ENCODE measurements around the gene MYO7A. TPM values are rescaled to one million over a fixed set of nuclear protein-coding genes. Genes with fewer than 3 reads are reported as not detected.

Gene MYO7A
- total and polyA plus RNA-seq, 2 experiments from 2014 or later = 1.8 to 5.4 TPM

DNA sequence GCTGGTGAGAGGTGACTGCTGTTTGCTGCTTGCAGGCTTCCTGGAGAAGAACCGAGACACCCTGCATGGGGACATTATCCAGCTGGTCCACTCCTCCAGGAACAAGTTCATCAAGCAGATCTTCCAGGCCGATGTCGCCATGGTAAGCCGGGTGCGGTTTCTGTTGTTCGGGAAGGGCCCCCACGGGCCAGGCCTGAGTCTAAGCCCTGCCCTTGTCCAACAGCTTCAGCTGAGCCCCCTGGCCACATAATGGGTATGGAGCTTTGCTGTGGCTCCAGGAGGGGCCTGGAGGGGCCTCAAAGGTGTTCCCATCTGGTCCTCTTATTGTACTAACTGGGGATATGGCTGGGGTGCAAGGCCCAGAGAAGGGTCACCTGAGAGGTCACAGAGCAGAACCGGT is 38.0 kb downstream of the MYO7A start (continued):
- TF ChIP-seq, protein P1, sequence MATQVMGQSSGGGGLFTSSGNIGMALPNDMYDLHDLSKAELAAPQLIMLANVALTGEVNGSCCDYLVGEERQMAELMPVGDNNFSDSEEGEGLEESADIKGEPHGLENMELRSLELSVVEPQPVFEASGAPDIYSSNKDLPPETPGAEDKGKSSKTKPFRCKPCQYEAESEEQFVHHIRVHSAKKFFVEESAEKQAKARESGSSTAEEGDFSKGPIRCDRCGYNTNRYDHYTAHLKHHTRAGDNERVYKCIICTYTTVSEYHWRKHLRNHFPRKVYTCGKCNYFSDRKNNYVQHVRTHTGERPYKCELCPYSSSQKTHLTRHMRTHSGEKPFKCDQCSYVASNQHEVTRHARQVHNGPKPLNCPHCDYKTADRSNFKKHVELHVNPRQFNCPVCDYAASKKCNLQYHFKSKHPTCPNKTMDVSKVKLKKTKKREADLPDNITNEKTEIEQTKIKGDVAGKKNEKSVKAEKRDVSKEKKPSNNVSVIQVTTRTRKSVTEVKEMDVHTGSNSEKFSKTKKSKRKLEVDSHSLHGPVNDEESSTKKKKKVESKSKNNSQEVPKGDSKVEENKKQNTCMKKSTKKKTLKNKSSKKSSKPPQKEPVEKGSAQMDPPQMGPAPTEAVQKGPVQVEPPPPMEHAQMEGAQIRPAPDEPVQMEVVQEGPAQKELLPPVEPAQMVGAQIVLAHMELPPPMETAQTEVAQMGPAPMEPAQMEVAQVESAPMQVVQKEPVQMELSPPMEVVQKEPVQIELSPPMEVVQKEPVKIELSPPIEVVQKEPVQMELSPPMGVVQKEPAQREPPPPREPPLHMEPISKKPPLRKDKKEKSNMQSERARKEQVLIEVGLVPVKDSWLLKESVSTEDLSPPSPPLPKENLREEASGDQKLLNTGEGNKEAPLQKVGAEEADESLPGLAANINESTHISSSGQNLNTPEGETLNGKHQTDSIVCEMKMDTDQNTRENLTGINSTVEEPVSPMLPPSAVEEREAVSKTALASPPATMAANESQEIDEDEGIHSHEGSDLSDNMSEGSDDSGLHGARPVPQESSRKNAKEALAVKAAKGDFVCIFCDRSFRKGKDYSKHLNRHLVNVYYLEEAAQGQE (IDR thresholded peaks at IDR 0.05; ENCODE audit: unreplicated experiment) = no peak
- TF ChIP-seq STAT1 (IDR thresholded peaks at IDR 0.05; ENCODE audit: unreplicated experiment) = no peak

DNA sequence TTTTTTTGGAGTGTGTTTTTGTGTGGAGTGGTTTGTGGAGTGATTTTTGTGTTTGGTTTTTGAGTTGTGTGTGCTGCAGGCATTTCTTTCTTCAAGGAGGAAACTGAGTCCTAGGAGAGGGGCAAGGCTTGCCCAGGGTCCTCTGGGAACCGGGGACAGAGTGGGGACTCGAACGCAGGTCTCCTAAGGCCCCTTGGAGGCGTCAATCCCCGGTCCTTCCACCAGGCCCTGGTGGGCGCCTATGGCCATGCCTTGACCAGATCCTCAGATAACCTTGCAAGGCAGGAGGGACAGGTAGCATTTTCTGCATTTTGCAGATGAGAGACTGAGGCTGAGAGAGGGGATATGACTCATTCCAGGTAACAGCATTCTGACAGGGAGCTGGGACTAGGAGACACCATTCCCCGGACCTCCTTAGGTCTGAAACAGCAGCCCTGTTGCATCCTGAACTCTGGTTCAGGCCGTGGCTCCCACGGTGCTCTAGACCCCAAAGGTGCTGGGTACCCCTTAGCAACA is 39.1 kb downstream of the MYO7A start:
- peaks cover 3% of the 10 kb centered on the region for H3K27me3 Mint-ChIP-seq (ENCODE audit: insufficient read depth, low read depth, poor library complexity)
- DNase-seq (ENCODE audit: low spot score) (no peak), ATAC-seq (no peak)
- Histone ChIP-seq H3K9me2 (ENCODE audit: insufficient read depth) (no peaks in the 10 kb centered on the region), H3K27me3 (ENCODE audit: insufficient read depth) (no peaks in the 10 kb centered on the region), H3K4me1 (ENCODE audit: insufficient read depth) (peaks cover 17% of the 10 kb centered on the region), H3K27ac (ENCODE audit: low read depth) (no peak overlapping the region), H4K20me1 (replicated peaks; ENCODE audit: insufficient read depth) (no peaks in the 10 kb centered on the region), H3K4me2 (no peak overlapping the region), H3K4me3 (no peak overlapping the region), H3K79me2 (replicated peaks; ENCODE audit: insufficient read depth) (no peaks in the 10 kb centered on the region), H3F3A (replicated peaks; ENCODE audit: low read depth) (no peaks in the 10 kb centered on the region), H2AFZ (no peak overlapping the region), H3K36me3 (ENCODE audit: insufficient read depth) (no peaks in the 10 kb centered on the region)
- H3K36me3 Mint-ChIP-seq (ENCODE audit: low read depth) = no peaks in the 10 kb centered on the region; the same call in 2 of the 3 replicates
- H3K4me3 Mint-ChIP-seq = no peak overlapping the region
- H3K4me1 Mint-ChIP-seq = peaks cover 28% of the 10 kb centered on the region
- no peak overlapping the region for H3K27ac Mint-ChIP-seq
- TF ChIP-seq EZH2 (IDR thresholded peaks at IDR 0.05; ENCODE audit: low read depth, unreplicated experiment) = no peak
- TF ChIP-seq, protein P2, sequence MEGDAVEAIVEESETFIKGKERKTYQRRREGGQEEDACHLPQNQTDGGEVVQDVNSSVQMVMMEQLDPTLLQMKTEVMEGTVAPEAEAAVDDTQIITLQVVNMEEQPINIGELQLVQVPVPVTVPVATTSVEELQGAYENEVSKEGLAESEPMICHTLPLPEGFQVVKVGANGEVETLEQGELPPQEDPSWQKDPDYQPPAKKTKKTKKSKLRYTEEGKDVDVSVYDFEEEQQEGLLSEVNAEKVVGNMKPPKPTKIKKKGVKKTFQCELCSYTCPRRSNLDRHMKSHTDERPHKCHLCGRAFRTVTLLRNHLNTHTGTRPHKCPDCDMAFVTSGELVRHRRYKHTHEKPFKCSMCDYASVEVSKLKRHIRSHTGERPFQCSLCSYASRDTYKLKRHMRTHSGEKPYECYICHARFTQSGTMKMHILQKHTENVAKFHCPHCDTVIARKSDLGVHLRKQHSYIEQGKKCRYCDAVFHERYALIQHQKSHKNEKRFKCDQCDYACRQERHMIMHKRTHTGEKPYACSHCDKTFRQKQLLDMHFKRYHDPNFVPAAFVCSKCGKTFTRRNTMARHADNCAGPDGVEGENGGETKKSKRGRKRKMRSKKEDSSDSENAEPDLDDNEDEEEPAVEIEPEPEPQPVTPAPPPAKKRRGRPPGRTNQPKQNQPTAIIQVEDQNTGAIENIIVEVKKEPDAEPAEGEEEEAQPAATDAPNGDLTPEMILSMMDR (conservative IDR thresholded peaks at IDR 0.05; ENCODE audit: low read depth in 2 of 2) = no peak
- no peak for TF ChIP-seq CREB1 (CRISPR knock-in tag; IDR thresholded peaks at IDR 0.05; ENCODE audit: low read depth)
- TF ChIP-seq NANOG (IDR thresholded peaks at IDR 0.05; ENCODE audit: borderline replicate concordance) = no peak
- TF ChIP-seq ZNF331 (CRISPR knock-in tag; IDR thresholded peaks at IDR 0.05; ENCODE audit: low read depth) = no peak
- TF ChIP-seq, protein P3, sequence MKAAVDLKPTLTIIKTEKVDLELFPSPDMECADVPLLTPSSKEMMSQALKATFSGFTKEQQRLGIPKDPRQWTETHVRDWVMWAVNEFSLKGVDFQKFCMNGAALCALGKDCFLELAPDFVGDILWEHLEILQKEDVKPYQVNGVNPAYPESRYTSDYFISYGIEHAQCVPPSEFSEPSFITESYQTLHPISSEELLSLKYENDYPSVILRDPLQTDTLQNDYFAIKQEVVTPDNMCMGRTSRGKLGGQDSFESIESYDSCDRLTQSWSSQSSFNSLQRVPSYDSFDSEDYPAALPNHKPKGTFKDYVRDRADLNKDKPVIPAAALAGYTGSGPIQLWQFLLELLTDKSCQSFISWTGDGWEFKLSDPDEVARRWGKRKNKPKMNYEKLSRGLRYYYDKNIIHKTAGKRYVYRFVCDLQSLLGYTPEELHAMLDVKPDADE (IDR thresholded peaks at IDR 0.05) = no peak
- no peak for TF ChIP-seq ZNF114 (CRISPR knock-in tag; IDR thresholded peaks at IDR 0.05)
- TF ChIP-seq, protein P4, sequence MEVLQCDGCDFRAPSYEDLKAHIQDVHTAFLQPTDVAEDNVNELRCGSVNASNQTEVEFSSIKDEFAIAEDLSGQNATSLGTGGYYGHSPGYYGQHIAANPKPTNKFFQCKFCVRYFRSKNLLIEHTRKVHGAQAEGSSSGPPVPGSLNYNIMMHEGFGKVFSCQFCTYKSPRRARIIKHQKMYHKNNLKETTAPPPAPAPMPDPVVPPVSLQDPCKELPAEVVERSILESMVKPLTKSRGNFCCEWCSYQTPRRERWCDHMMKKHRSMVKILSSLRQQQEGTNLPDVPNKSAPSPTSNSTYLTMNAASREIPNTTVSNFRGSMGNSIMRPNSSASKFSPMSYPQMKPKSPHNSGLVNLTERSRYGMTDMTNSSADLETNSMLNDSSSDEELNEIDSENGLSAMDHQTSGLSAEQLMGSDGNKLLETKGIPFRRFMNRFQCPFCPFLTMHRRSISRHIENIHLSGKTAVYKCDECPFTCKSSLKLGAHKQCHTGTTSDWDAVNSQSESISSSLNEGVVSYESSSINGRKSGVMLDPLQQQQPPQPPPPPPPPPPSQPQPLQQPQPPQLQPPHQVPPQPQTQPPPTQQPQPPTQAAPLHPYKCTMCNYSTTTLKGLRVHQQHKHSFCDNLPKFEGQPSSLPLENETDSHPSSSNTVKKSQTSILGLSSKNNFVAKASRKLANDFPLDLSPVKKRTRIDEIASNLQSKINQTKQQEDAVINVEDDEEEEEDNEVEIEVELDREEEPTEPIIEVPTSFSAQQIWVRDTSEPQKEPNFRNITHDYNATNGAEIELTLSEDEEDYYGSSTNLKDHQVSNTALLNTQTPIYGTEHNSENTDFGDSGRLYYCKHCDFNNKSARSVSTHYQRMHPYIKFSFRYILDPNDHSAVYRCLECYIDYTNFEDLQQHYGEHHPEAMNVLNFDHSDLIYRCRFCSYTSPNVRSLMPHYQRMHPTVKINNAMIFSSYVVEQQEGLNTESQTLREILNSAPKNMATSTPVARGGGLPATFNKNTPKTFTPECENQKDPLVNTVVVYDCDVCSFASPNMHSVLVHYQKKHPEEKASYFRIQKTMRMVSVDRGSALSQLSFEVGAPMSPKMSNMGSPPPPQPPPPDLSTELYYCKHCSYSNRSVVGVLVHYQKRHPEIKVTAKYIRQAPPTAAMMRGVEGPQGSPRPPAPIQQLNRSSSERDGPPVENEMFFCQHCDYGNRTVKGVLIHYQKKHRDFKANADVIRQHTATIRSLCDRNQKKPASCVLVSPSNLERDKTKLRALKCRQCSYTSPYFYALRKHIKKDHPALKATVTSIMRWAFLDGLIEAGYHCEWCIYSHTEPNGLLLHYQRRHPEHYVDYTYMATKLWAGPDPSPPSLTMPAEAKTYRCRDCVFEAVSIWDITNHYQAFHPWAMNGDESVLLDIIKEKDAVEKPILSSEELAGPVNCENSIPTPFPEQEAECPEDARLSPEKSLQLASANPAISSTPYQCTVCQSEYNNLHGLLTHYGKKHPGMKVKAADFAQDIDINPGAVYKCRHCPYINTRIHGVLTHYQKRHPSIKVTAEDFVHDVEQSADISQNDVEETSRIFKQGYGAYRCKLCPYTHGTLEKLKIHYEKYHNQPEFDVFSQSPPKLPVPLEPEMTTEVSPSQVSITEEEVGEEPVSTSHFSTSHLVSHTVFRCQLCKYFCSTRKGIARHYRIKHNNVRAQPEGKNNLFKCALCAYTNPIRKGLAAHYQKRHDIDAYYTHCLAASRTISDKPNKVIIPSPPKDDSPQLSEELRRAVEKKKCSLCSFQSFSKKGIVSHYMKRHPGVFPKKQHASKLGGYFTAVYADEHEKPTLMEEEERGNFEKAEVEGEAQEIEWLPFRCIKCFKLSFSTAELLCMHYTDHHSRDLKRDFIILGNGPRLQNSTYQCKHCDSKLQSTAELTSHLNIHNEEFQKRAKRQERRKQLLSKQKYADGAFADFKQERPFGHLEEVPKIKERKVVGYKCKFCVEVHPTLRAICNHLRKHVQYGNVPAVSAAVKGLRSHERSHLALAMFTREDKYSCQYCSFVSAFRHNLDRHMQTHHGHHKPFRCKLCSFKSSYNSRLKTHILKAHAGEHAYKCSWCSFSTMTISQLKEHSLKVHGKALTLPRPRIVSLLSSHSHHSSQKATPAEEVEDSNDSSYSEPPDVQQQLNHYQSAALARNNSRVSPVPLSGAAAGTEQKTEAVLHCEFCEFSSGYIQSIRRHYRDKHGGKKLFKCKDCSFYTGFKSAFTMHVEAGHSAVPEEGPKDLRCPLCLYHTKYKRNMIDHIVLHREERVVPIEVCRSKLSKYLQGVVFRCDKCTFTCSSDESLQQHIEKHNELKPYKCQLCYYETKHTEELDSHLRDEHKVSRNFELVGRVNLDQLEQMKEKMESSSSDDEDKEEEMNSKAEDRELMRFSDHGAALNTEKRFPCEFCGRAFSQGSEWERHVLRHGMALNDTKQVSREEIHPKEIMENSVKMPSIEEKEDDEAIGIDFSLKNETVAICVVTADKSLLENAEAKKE (CRISPR knock-in tag; IDR thresholded peaks at IDR 0.05) = no peak
- no peak for TF ChIP-seq STAT1 (IDR thresholded peaks at IDR 0.05; ENCODE audit: unreplicated experiment)
- H3K9me3 Mint-ChIP-seq = no peaks in the 10 kb centered on the region; the same call in 2 of the 3 replicates
